ENCODE data around the gene ANKRD2. TPM values are rescaled to one million over a fixed set of nuclear protein-coding genes. Genes with fewer than 3 reads are reported as not detected.

ANKRD2 gene
- total and polyA plus RNA-seq, 2 donors (not counting 1 experiment from before 2014, with no cell fraction given), result 0.26 to 1.8 TPM

- Histone ChIP-seq H3K4me3 (replicated peaks in 1 of 4; ENCODE audit: control extremely low read depth in 1 of 4, insufficient read depth in 1 of 4, low read depth in 3 of 4, low read length in 4 of 4) (no peak overlapping the region), H3K4me1 (ENCODE audit: control insufficient read depth, extremely low read depth, insufficient read depth, low read length) (peaks cover under 1% of the 10 kb centered on the region), H2AFZ (ENCODE audit: low read length) (no peak overlapping the region), H3K79me2 (ENCODE audit: control insufficient read depth, insufficient read depth, low read length) (no peaks in the 10 kb centered on the region), H3K27ac (ENCODE audit: insufficient read depth, low read length) (no peak overlapping the region), H4K20me1 (ENCODE audit: control insufficient read depth, extremely low read depth, insufficient read depth, low read length) (no peaks in the 10 kb centered on the region), H3K27me3 (ENCODE audit: control insufficient read depth, insufficient read depth, low read length) (no peaks in the 10 kb centered on the region), H3K9me3 (ENCODE audit: control insufficient read depth, insufficient read depth, low read depth, low read length) (no peaks in the 10 kb centered on the region), H3K4me2 (ENCODE audit: extremely low read depth, insufficient read depth, low read length) (no peak overlapping the region), H3K9ac (ENCODE audit: insufficient read depth, low read length) (no peak overlapping the region), H3K36me3 (ENCODE audit: control insufficient read depth, insufficient read depth, low read length) (no peaks in the 10 kb centered on the region)
- TF ChIP-seq, protein P1, sequence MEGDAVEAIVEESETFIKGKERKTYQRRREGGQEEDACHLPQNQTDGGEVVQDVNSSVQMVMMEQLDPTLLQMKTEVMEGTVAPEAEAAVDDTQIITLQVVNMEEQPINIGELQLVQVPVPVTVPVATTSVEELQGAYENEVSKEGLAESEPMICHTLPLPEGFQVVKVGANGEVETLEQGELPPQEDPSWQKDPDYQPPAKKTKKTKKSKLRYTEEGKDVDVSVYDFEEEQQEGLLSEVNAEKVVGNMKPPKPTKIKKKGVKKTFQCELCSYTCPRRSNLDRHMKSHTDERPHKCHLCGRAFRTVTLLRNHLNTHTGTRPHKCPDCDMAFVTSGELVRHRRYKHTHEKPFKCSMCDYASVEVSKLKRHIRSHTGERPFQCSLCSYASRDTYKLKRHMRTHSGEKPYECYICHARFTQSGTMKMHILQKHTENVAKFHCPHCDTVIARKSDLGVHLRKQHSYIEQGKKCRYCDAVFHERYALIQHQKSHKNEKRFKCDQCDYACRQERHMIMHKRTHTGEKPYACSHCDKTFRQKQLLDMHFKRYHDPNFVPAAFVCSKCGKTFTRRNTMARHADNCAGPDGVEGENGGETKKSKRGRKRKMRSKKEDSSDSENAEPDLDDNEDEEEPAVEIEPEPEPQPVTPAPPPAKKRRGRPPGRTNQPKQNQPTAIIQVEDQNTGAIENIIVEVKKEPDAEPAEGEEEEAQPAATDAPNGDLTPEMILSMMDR (conservative IDR thresholded peaks at IDR 0.05 in 1 of 2, IDR thresholded peaks at IDR 0.05 in 1 of 2; ENCODE audit: low read depth in 1 of 2, low read length in 2 of 2), result no peak
- no peak for TF ChIP-seq EZH2 (IDR thresholded peaks at IDR 0.05; ENCODE audit: low read length, missing control alignments)
- no peak for DNase-seq (ENCODE audit: low read depth in 2 of 2)
Observed at GRCh38 chr10:97601268-97602215, 29.0 kb downstream of the ANKRD2 start.

GRCh38 chr10:97607095-97607636 lies 34.6 kb downstream of the ANKRD2 start:
- no peaks in the 10 kb centered on the region for H3K27me3 ChIP-seq (ENCODE audit: control insufficient read depth, insufficient read depth, low read length)
- no peak for DNase-seq (ENCODE audit: low read depth in 2 of 2)
- H3K4me1 ChIP-seq (ENCODE audit: control insufficient read depth, extremely low read depth, insufficient read depth, low read length), result no peaks in the 10 kb centered on the region
- H3K79me2 ChIP-seq (ENCODE audit: control insufficient read depth, insufficient read depth, low read length), result no peaks in the 10 kb centered on the region
- TF ChIP-seq, protein P1 (conservative IDR thresholded peaks at IDR 0.05 in 1 of 2, IDR thresholded peaks at IDR 0.05 in 1 of 2; ENCODE audit: low read depth in 1 of 2, low read length in 2 of 2), result no peak
- TF ChIP-seq EZH2 (IDR thresholded peaks at IDR 0.05; ENCODE audit: low read length, missing control alignments), result no peak
- H3K4me2 ChIP-seq (ENCODE audit: extremely low read depth, insufficient read depth, low read length), result no peak overlapping the region
- H3K36me3 ChIP-seq (ENCODE audit: control insufficient read depth, insufficient read depth, low read length), result no peaks in the 10 kb centered on the region
- no peak overlapping the region for H3K4me3 ChIP-seq (replicated peaks in 1 of 4; ENCODE audit: control extremely low read depth in 1 of 4, insufficient read depth in 1 of 4, low read depth in 3 of 4, low read length in 4 of 4)
- no peak overlapping the region for H3K9ac ChIP-seq (ENCODE audit: insufficient read depth, low read length)
- no peaks in the 10 kb centered on the region for H4K20me1 ChIP-seq (ENCODE audit: control insufficient read depth, extremely low read depth, insufficient read depth, low read length)
- no peak overlapping the region for H2AFZ ChIP-seq (ENCODE audit: low read length)
- H3K27ac ChIP-seq (ENCODE audit: insufficient read depth, low read length), result no peak overlapping the region
- H3K9me3 ChIP-seq (ENCODE audit: control insufficient read depth, insufficient read depth, low read depth, low read length), result no peaks in the 10 kb centered on the region

- Histone ChIP-seq H3K4me3 (replicated peaks in 1 of 4; ENCODE audit: control extremely low read depth in 1 of 4, insufficient read depth in 1 of 4, low read depth in 3 of 4, low read length in 4 of 4) (no peak overlapping the region), H3K27me3 (ENCODE audit: control insufficient read depth, insufficient read depth, low read length) (no peaks in the 10 kb centered on the region), H3K27ac (ENCODE audit: insufficient read depth, low read length) (no peak overlapping the region), H3K4me2 (ENCODE audit: extremely low read depth, insufficient read depth, low read length) (no peak overlapping the region), H3K36me3 (ENCODE audit: control insufficient read depth, insufficient read depth, low read length) (no peaks in the 10 kb centered on the region), H3K4me1 (ENCODE audit: control insufficient read depth, extremely low read depth, insufficient read depth, low read length) (no peaks in the 10 kb centered on the region), H3K79me2 (ENCODE audit: control insufficient read depth, insufficient read depth, low read length) (no peaks in the 10 kb centered on the region), H3K9me3 (ENCODE audit: control insufficient read depth, insufficient read depth, low read depth, low read length) (no peaks in the 10 kb centered on the region), H4K20me1 (ENCODE audit: control insufficient read depth, extremely low read depth, insufficient read depth, low read length) (no peaks in the 10 kb centered on the region), H2AFZ (ENCODE audit: low read length) (no peak overlapping the region), H3K9ac (ENCODE audit: insufficient read depth, low read length) (no peak overlapping the region)
- TF ChIP-seq, protein P1 (conservative IDR thresholded peaks at IDR 0.05 in 1 of 2, IDR thresholded peaks at IDR 0.05 in 1 of 2; ENCODE audit: low read depth in 1 of 2, low read length in 2 of 2), result no peak
- no peak for TF ChIP-seq EZH2 (IDR thresholded peaks at IDR 0.05; ENCODE audit: low read length, missing control alignments)
- no peak for DNase-seq (ENCODE audit: low read depth in 2 of 2)
Observed at GRCh38 chr10:97608991-97609561, 36.5 kb downstream of the ANKRD2 start.
